ENCODE results near the gene STT3A. TPM values are rescaled to one million over a fixed set of nuclear protein-coding genes. Genes with fewer than 3 reads are reported as not detected.

Gene STT3A
- total RNA-seq, 1 experiment from 2014 or later: 156 TPM

- TF ChIP-seq TCF7L2 (IDR thresholded peaks at IDR 0.05; ENCODE audit: borderline replicate concordance, extremely low read depth, insufficient read depth, insufficient read length) (no peak), CTCF (IDR thresholded peaks at IDR 0.05 in 2 of 3, conservative IDR thresholded peaks at IDR 0.05 in 1 of 3; ENCODE audit: borderline replicate concordance in 1 of 3, insufficient read depth in 1 of 3, low read depth in 2 of 3, low read length in 2 of 3) (no peak)
Observed at GRCh38 chr11:125579811-125580210, 12.8 kb upstream of the STT3A start (continued).

DNA sequence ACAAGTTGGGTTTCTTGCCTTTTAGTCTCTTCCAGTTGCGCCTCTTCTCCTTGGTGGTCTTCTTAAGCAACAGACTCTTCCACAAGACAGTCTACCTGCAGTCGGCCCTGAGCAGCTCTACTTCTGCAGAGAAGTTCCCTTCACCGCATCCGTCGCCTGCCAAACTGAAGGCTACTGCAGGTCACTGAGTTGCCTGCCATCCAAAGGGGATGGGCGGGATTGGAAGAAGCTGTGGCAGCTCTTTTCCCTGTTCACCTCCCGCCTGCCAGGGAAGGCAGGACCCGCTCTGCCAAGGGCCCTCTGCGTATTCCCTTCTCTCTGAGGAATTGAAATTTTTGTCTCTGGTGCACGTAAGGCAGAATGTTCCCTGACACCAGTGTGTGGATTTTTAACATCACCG is 9.2 kb upstream of the STT3A start:
- ATAC-seq: no peak

More for the DNA sequence above, 9.2 kb upstream of the STT3A start:
- H4K20me1 ChIP-seq (ENCODE audit: insufficient read depth): no peaks in the 10 kb centered on the region
- no peak overlapping the region for H3K4me2 ChIP-seq (ENCODE audit: low read length)
- CTCF ChIA-PET: no interaction called here
- H3K9me2 ChIP-seq (ENCODE audit: insufficient read depth): no peaks in the 10 kb centered on the region
- no peak overlapping the region for H3K27ac ChIP-seq (ENCODE audit: low read depth, low read length)
- intact Hi-C loops (cut with micrococcal nuclease): no loop called here
- no peaks in the 10 kb centered on the region for H3K9me3 ChIP-seq (ENCODE audit: control insufficient read depth in 1 of 2, insufficient read depth in 1 of 2, low read depth in 1 of 2, low read length in 2 of 2)
- no peak for DNase-seq (ENCODE audit: low read depth, low spot score)
- peaks cover 13 to 41% of the 10 kb centered on the region in 2 experiments for H3K36me3 ChIP-seq (ENCODE audit: control insufficient read depth in 1 of 2, insufficient read depth in 2 of 2, low read length in 2 of 2)
- POLR2A ChIA-PET: interaction anchor here (0.6 kb wide), 1 partner anchor 591 kb away, joined by 3 read pairs; no protein-coding TSS in a partner anchor
- H3K79me2 ChIP-seq (ENCODE audit: insufficient read depth, low read length): no peaks in the 10 kb centered on the region
- peaks cover 2 to 5% of the 10 kb centered on the region in 2 experiments; a peak in 3 of 4 replicates for H3K4me1 ChIP-seq (ENCODE audit: control insufficient read depth in 1 of 2, insufficient read depth in 2 of 2, low read length in 2 of 2)
- RAD21 ChIA-PET (ENCODE audit: low non-redundant PET in 1 of 2, low total read pairs in 2 of 2, uncharacterized antibody in 2 of 2, unreplicated experiment in 2 of 2): no interaction called here
- no peak overlapping the region for H3K9ac ChIP-seq (ENCODE audit: low read length)
- H3K4me3 ChIP-seq (replicated peaks in 1 of 2; ENCODE audit: low read depth in 1 of 2, low read length in 2 of 2): no peak overlapping the region
- H3K27me3 ChIP-seq (ENCODE audit: insufficient read depth, low read length): no peaks in the 10 kb centered on the region
- no TSS peak for BruUV-seq (replicated peaks)
- no peak overlapping the region for H2AFZ ChIP-seq (ENCODE audit: low read depth, low read length, poor library complexity, severe bottlenecking)
- no peak for TF ChIP-seq POLR2AphosphoS5 (IDR thresholded peaks at IDR 0.05; ENCODE audit: low read depth, low read length)
- no peak for TF ChIP-seq EZH2 (IDR thresholded peaks at IDR 0.05)
- no peak for TF ChIP-seq EZH2phosphoT487 (IDR thresholded peaks at IDR 0.05; ENCODE audit: borderline replicate concordance)
- no peak for TF ChIP-seq EGR1 (IDR thresholded peaks at IDR 0.05; ENCODE audit: low read depth)
- TF ChIP-seq JUND (IDR thresholded peaks at IDR 0.05): no peak
- TF ChIP-seq CTCF (IDR thresholded peaks at IDR 0.05 in 2 of 3, conservative IDR thresholded peaks at IDR 0.05 in 1 of 3; ENCODE audit: borderline replicate concordance in 1 of 3, insufficient read depth in 1 of 3, low read depth in 2 of 3, low read length in 2 of 3): no peak
- no peak for TF ChIP-seq CEBPB (IDR thresholded peaks at IDR 0.05; ENCODE audit: low read depth)
- TF ChIP-seq FOSL1 (IDR thresholded peaks at IDR 0.05; ENCODE audit: low read depth): no peak
- TF ChIP-seq ZNF274 (IDR thresholded peaks at IDR 0.05; ENCODE audit: low read depth, low read length): no peak
- TF ChIP-seq ELF1 (IDR thresholded peaks at IDR 0.05; ENCODE audit: borderline replicate concordance, low read depth): no peak
